Activated naive CD4-positive, alpha-beta T cell treated with anti-CD3 and anti-CD28 coated beads, Interleukin-2, amount 50 U/mL, for 72 hours (primary cell): ENCODE results near the gene ZNF282. TPM values are rescaled to one million over a fixed set of nuclear protein-coding genes. Genes with fewer than 3 reads are reported as not detected.

Source experiments
- ATAC-seq, 2 donors: fragments of 150-1000 bp; cut with Tn5 transposase; 2 replicates each; pipeline ENCODE4 v1.10.0; 2021; ENCODE audit warnings: mild to moderate bottlenecking in 2 of 2, moderate library complexity in 2 of 2
- DNase-seq, 2 donors: peaks; one replicate each; pipeline ENCODE4 v3.0.0; 2021 to 2022; ENCODE audit warnings: low spot score in 2 of 2
- H3K27ac Mint-ChIP-seq, 2 donors: one replicate each; pipeline ENCODE4 v1.8.0; 2022; ENCODE audit warnings: mild to moderate bottlenecking in 2 of 2, mixed read lengths in 2 of 2
- H3K36me3 Mint-ChIP-seq, 2 donors: one replicate each; pipeline ENCODE4 v1.8.0; 2022; ENCODE audit warnings: mixed read lengths in 2 of 2
- H3K9me3 Mint-ChIP-seq, 2 donors: one replicate each; pipeline ENCODE4 v1.8.0; 2022; ENCODE audit warnings: mixed read lengths in 2 of 2
- total RNA-seq, 2 donors: library from RNA; stranded (reverse); gene quantifications; one replicate each; pipeline ENCODE4 v1.2.3, GENCODE V29; 2022

Gene ZNF282
- total RNA-seq = 10 to 100 TPM; 23.5 to 35.6 TPM

GRCh38 chr7:149195180-149196150 lies at the start of gene ZNF282:
Gene ZNF282 (plus strand): TSS chr7:149195546. CDS start chr7:149195590, 44 bp downstream.
- peak within 1 kb of the TSS; percentile 90 to 99 for H3K27ac Mint-ChIP-seq
- DNase-seq (peak; percentile 84 to 86), ATAC-seq (peak; percentile 94 to 96)
- H3K36me3 Mint-ChIP-seq = peaks cover 38 to 42% of the 10 kb centered on the region in 2 donors
- H3K9me3 Mint-ChIP-seq = no peaks in the 10 kb centered on the region

- peak; percentile 79 to 83 for DNase-seq
- Mint-ChIP-seq H3K36me3 (peaks cover 5 to 7% of the 10 kb centered on the region in 2 donors), H3K9me3 (no peaks in the 10 kb centered on the region), H3K27ac (peak within 1 kb of the TSS; percentile 94)
- ATAC-seq = peak; percentile 79 to 84
Observed at GRCh38 chr7:149147072-149147751, 48.1 kb upstream of the ZNF282 start, which contains the start of gene ZNF398. Gene ZNF398 (plus strand): TSS chr7:149147453. CDS start chr7:149147743, 290 bp downstream.

- Mint-ChIP-seq H3K9me3 (no peaks in the 10 kb centered on the region), H3K27ac (peak overlapping the region; percentile 94), H3K36me3 (peaks cover 5 to 7% of the 10 kb centered on the region in 2 donors)
- DNase-seq = peak; percentile 64 to 83
- peak; percentile 47 to 65 for ATAC-seq
Observed at GRCh38 chr7:149147752-149148653, 47.3 kb upstream of the ZNF282 start.

- H3K36me3 Mint-ChIP-seq = peaks cover 11 to 15% of the 10 kb centered on the region in 2 donors
- ATAC-seq = no peak
- no peak for DNase-seq
- H3K9me3 Mint-ChIP-seq = no peaks in the 10 kb centered on the region
- H3K27ac Mint-ChIP-seq = peak overlapping the region in 1 of 2 donors; percentile 9
Observed at GRCh38 chr7:149150981-149151380, 44.4 kb upstream of the ZNF282 start.

GRCh38 chr7:149153346-149153745 lies 42.0 kb upstream of the ZNF282 start:
- H3K9me3 Mint-ChIP-seq = no peaks in the 10 kb centered on the region
- H3K36me3 Mint-ChIP-seq = peaks cover 10 to 31% of the 10 kb centered on the region in 2 donors
- H3K27ac Mint-ChIP-seq = peak overlapping the region in 1 of 2 donors; percentile 25

GRCh38 chr7:149154056-149154455 lies 41.3 kb upstream of the ZNF282 start:
- ATAC-seq (no peak), DNase-seq (no peak)
- peak overlapping the region; percentile 25 to 37 for H3K27ac Mint-ChIP-seq
- H3K36me3 Mint-ChIP-seq = peaks cover 11 to 31% of the 10 kb centered on the region in 2 donors
- no peaks in the 10 kb centered on the region for H3K9me3 Mint-ChIP-seq

More at GRCh38 chr7:149153346-149153745, 42.0 kb upstream of the ZNF282 start:
- ATAC-seq = no peak
- DNase-seq = no peak

GRCh38 chr7:149156898-149157297 lies 38.4 kb upstream of the ZNF282 start:
- no peak for DNase-seq
- peaks cover 11 to 31% of the 10 kb centered on the region in 2 donors for H3K36me3 Mint-ChIP-seq

GRCh38 chr7:149161241-149161848 lies 34.0 kb upstream of the ZNF282 start:
- H3K27ac Mint-ChIP-seq = peak overlapping the region; percentile 67 to 78
- peak; percentile 62 to 73 for ATAC-seq
- H3K9me3 Mint-ChIP-seq = no peaks in the 10 kb centered on the region
- no peak for DNase-seq
- peaks cover 5 to 13% of the 10 kb centered on the region in 2 donors for H3K36me3 Mint-ChIP-seq

More at GRCh38 chr7:149156898-149157297, 38.4 kb upstream of the ZNF282 start:
- ATAC-seq = no peak
- Mint-ChIP-seq H3K9me3 (no peaks in the 10 kb centered on the region), H3K27ac (no peak overlapping the region)

GRCh38 chr7:149166142-149166541 lies 29.2 kb upstream of the ZNF282 start:
- H3K36me3 Mint-ChIP-seq = no peaks in the 10 kb centered on the region
- DNase-seq (no peak), ATAC-seq (peak in 1 of 2 donors; percentile 43)
- H3K9me3 Mint-ChIP-seq = no peaks in the 10 kb centered on the region
- H3K27ac Mint-ChIP-seq = peak overlapping the region in 1 of 2 donors; percentile 74

GRCh38 chr7:149166630-149167352 lies 28.6 kb upstream of the ZNF282 start:
- DNase-seq = no peak
- no peaks in the 10 kb centered on the region for H3K9me3 Mint-ChIP-seq
- ATAC-seq = no peak
- peak overlapping the region in 1 of 2 donors; percentile 68 for H3K27ac Mint-ChIP-seq
- no peaks in the 10 kb centered on the region for H3K36me3 Mint-ChIP-seq

GRCh38 chr7:149171892-149172533 lies 23.3 kb upstream of the ZNF282 start:
- H3K27ac Mint-ChIP-seq = no peak overlapping the region

GRCh38 chr7:149172534-149172920 lies 22.8 kb upstream of the ZNF282 start:
- Mint-ChIP-seq H3K27ac (no peak overlapping the region), H3K36me3 (peaks cover 0 to 9% of the 10 kb centered on the region in 2 donors), H3K9me3 (no peaks in the 10 kb centered on the region)
- ATAC-seq = no peak
- no peak for DNase-seq

More at GRCh38 chr7:149171892-149172533, 23.3 kb upstream of the ZNF282 start:
- Mint-ChIP-seq H3K36me3 (peaks cover 0 to 4% of the 10 kb centered on the region in 2 donors), H3K9me3 (no peaks in the 10 kb centered on the region)
- ATAC-seq (no peak), DNase-seq (no peak)

- Mint-ChIP-seq H3K9me3 (no peaks in the 10 kb centered on the region), H3K27ac (no peak overlapping the region), H3K36me3 (peaks cover 15 to 19% of the 10 kb centered on the region in 2 donors)
- ATAC-seq = no peak
- DNase-seq = no peak
Observed at GRCh38 chr7:149175150-149175549, 20.2 kb upstream of the ZNF282 start.

- H3K27ac Mint-ChIP-seq = no peak overlapping the region
- H3K36me3 Mint-ChIP-seq = peaks cover 15 to 19% of the 10 kb centered on the region in 2 donors
- no peak for DNase-seq
- ATAC-seq = no peak
- H3K9me3 Mint-ChIP-seq = no peaks in the 10 kb centered on the region
Observed at GRCh38 chr7:149179241-149179640, 16.1 kb upstream of the ZNF282 start.
